Lower leg skin (tissue), 3 donors: ENCODE results near the gene PPP2R2B.
"Not testable (repeated sequence)": the region's sequence is repeated elsewhere in the genome, so short reads cannot be mapped to it uniquely, and the experiment has no call there.

Source experiments
- POLR2A ChIP-seq, 2 donors: fragments of 450-650 bp; IDR thresholded peaks; one replicate each; pipeline ENCODE4 v1.6.1; 2016 to 2017; ENCODE audit warnings: antibody characterized with exemption in 2 of 2, mild to moderate bottlenecking in 1 of 2, moderate library complexity in 1 of 2
- TF ChIP-seq, protein P1 (sequence below), 3 donors: fragments of 450-650 bp; IDR thresholded peaks; one replicate each; pipeline ENCODE4 v1.5.1; 2016; ENCODE audit warnings: antibody characterized with exemption in 3 of 3, mild to moderate bottlenecking in 3 of 3, moderate library complexity in 2 of 3

GRCh38 chr5:146728746-146729145, 149.8 kb downstream of the PPP2R2B start:
- not testable (repeated sequence) for TF ChIP-seq POLR2A (IDR thresholded peaks at IDR 0.05)
- TF ChIP-seq, protein P1, sequence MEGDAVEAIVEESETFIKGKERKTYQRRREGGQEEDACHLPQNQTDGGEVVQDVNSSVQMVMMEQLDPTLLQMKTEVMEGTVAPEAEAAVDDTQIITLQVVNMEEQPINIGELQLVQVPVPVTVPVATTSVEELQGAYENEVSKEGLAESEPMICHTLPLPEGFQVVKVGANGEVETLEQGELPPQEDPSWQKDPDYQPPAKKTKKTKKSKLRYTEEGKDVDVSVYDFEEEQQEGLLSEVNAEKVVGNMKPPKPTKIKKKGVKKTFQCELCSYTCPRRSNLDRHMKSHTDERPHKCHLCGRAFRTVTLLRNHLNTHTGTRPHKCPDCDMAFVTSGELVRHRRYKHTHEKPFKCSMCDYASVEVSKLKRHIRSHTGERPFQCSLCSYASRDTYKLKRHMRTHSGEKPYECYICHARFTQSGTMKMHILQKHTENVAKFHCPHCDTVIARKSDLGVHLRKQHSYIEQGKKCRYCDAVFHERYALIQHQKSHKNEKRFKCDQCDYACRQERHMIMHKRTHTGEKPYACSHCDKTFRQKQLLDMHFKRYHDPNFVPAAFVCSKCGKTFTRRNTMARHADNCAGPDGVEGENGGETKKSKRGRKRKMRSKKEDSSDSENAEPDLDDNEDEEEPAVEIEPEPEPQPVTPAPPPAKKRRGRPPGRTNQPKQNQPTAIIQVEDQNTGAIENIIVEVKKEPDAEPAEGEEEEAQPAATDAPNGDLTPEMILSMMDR (IDR thresholded peaks at IDR 0.05), result not testable (repeated sequence)
